K562 (cell line): ENCODE results near the gene DUS1L. TPM values are rescaled to one million over a fixed set of nuclear protein-coding genes. Genes with fewer than 3 reads are reported as not detected.

Experiments
- ATAC-seq: fragments of 200-7000 bp; cut with Tn5 transposase; 3 replicates; pipeline ENCODE4 v1.9.1; 2020; ENCODE audit warnings: moderate library complexity
- BruUV-seq: library from RNA; stranded (reverse); fragments of 400-500 nt; replicated peaks from 2 replicates; lab custom pipeline; 2021; lab: Mats Ljungman, UMichigan
- CTCF ChIA-PET: fragments of 300-600 bp; formaldehyde crosslinking; extraction: SDS; loops from one replicate; lab custom pipeline; 2021; ENCODE audit warnings: low intra/inter-chr PET ratio; lab: Yijun Ruan, JAX
- POLR2A ChIA-PET: fragments of 300-600, 350-650 bp; sonication (Branson Sonifier 250); formaldehyde crosslinking; extraction: SDS; loops from one replicate; lab custom pipeline; 2021; ENCODE audit warnings: antibody characterized with exemption, inconsistent platforms; lab: Yijun Ruan, JAX
- DNase-seq, 4 experiments: peaks; one replicate each; pipeline versions ENCODE4 v3.0.0 to v3.0.0-alpha.2; 2011 to 2018; ENCODE audit warnings: low spot score in 3 of 4, mixed read lengths in 3 of 4; ENCODE audit errors: extremely low read depth in 1 of 4
- FAIRE-seq: peaks from 2 replicates; lab custom pipeline; 2011; peaks lifted over from hg19 to GRCh38; lab: Jason Lieb, UNC
- H2AFZ ChIP-seq: 2 replicates; pipeline ENCODE4 v1.6.0; 2011; ENCODE audit warnings: low read depth, low read length, control low read depth, inconsistent platforms
- H3K27ac ChIP-seq: fragments of 200-600 bp; 3 replicates; pipeline ENCODE4 v1.8.0; 2011; ENCODE audit warnings: low read depth, mild to moderate bottlenecking, control low read depth, inconsistent platforms, low read length, moderate library complexity, mixed read lengths; ENCODE audit errors: extremely low read depth
- H3K27me3 ChIP-seq, 2 experiments: fragments of 300-600 bp in 1 of 2; 2 replicates in 1 of 2; 3 replicates in 1 of 2; pipeline versions ENCODE4 v1.6.0 to v1.8.0; 2011; ENCODE audit warnings: inconsistent platforms in 2 of 2, low read length in 2 of 2, mild to moderate bottlenecking in 1 of 2, mixed read lengths in 1 of 2, moderate library complexity in 1 of 2; ENCODE audit not compliant: control insufficient read depth in 2 of 2, insufficient read depth in 2 of 2
- H3K36me3 ChIP-seq: fragments of 300-600 bp; 3 replicates; pipeline ENCODE4 v1.8.0; 2011; ENCODE audit warnings: mild to moderate bottlenecking, low read length, inconsistent platforms; ENCODE audit not compliant: control insufficient read depth, insufficient read depth
- H3K4me1 ChIP-seq, 2 experiments: fragments of 200-600 bp in 1 of 2; replicated peaks in 1 of 2; 2 replicates in 1 of 2; 3 replicates in 1 of 2; pipeline versions ENCODE4 v1.5.1 to v1.8.0; 2011; ENCODE audit warnings: inconsistent platforms in 2 of 2, low read length in 2 of 2, mild to moderate bottlenecking in 1 of 2, mixed read lengths in 1 of 2, moderate library complexity in 1 of 2; ENCODE audit not compliant: control insufficient read depth in 2 of 2, insufficient read depth in 2 of 2
- H3K4me2 ChIP-seq: 2 replicates; pipeline ENCODE4 v1.6.1; 2011; ENCODE audit warnings: low read length, control low read depth, inconsistent platforms, mixed read lengths; ENCODE audit not compliant: insufficient read depth
- H3K4me3 ChIP-seq: fragments of 200-600 bp; sonication (generic), shearing (Covaris generic); 2 replicates; pipeline ENCODE4 v1.5.1; 2016; ENCODE audit warnings: control low read depth, inconsistent platforms
- H3K79me2 ChIP-seq: fragments of 200-600 bp; 3 replicates; pipeline ENCODE4 v1.8.0; 2011; ENCODE audit warnings: low read length, inconsistent platforms; ENCODE audit not compliant: control insufficient read depth, insufficient read depth
- H3K9ac ChIP-seq, 2 experiments: 2 replicates each; pipeline versions ENCODE4 v1.6.0 to v1.6.1; 2011; ENCODE audit warnings: low read depth in 2 of 2, low read length in 2 of 2, control low read depth in 1 of 2, inconsistent platforms in 1 of 2, mild to moderate bottlenecking in 1 of 2, mixed read lengths in 1 of 2; ENCODE audit not compliant: insufficient read depth in 1 of 2
- H3K9me1 ChIP-seq: one replicate; pipeline ENCODE4 v1.6.0; 2011; ENCODE audit warnings: inconsistent platforms, mild to moderate bottlenecking, low read length, moderate library complexity; ENCODE audit not compliant: control insufficient read depth, insufficient read depth
- H3K9me3 ChIP-seq: replicated peaks from 2 replicates; pipeline ENCODE4 v1.5.1; 2011; ENCODE audit warnings: low read depth, low read length, inconsistent platforms; ENCODE audit not compliant: control insufficient read depth, insufficient read depth
- H4K20me1 ChIP-seq: replicated peaks from 2 replicates; pipeline ENCODE4 v1.6.1; 2011; ENCODE audit warnings: low read length, inconsistent platforms, mixed read lengths; ENCODE audit not compliant: control insufficient read depth, insufficient read depth
- CREB1 ChIP-seq, 2 experiments: sonication (generic) in 1 of 2; formaldehyde crosslinking in 1 of 2; IDR thresholded peaks; 2 replicates each; pipeline versions ENCODE4 v1.6.1 to v1.8.0; 2012 to 2022; ENCODE audit warnings: inconsistent platforms in 1 of 2, mild to moderate bottlenecking in 1 of 2, missing genetic modification reagents in 1 of 2, moderate library complexity in 1 of 2
- ESRRB ChIP-seq: fragments of 250-450 bp; sonication (Bioruptor Pico); IDR thresholded peaks from 2 replicates; pipeline ENCODE4 v1.5.0; 2020; ENCODE audit warnings: mild to moderate bottlenecking, moderate library complexity, borderline replicate concordance
- HMGN3 ChIP-seq: IDR thresholded peaks from 2 replicates; pipeline ENCODE4 v1.6.1; 2011; ENCODE audit warnings: borderline replicate concordance, low read depth, mild to moderate bottlenecking, mixed read lengths, low read length; ENCODE audit not compliant: insufficient read length; ENCODE audit errors: extremely low read depth
- ILF3 ChIP-seq: fragments of 450-650 bp; IDR thresholded peaks from 2 replicates; pipeline ENCODE4 v1.6.1; 2018; ENCODE audit warnings: antibody characterized with exemption, mild to moderate bottlenecking, moderate library complexity, borderline replicate concordance
- MYNN ChIP-seq, 2 experiments: sonication (generic); formaldehyde crosslinking in 1 of 2; IDR thresholded peaks; 2 replicates each; pipeline versions ENCODE4 v1.5.0 to v1.6.1; 2016 to 2020; ENCODE audit warnings: antibody characterized with exemption in 1 of 2, missing genetic modification reagents in 1 of 2
- NFATC3 ChIP-seq: fragments of 450-650 bp; IDR thresholded peaks from 2 replicates; pipeline ENCODE4 v1.6.1; 2017; ENCODE audit warnings: mild to moderate bottlenecking
- PCBP1 ChIP-seq: fragments of 200-400 bp; formaldehyde crosslinking; IDR thresholded peaks from 2 replicates; pipeline ENCODE4 v1.6.1; 2018; ENCODE audit warnings: mild to moderate bottlenecking, low read depth, low read length; ENCODE audit not compliant: poor library complexity, severe bottlenecking
- POLR2AphosphoS5 ChIP-seq: IDR thresholded peaks from 2 replicates; pipeline ENCODE4 v1.6.1; 2011; ENCODE audit warnings: mild to moderate bottlenecking, low read depth, low read length, moderate library complexity; ENCODE audit not compliant: control insufficient read depth, insufficient read depth
- POLR2G ChIP-seq: fragments of 200-400 bp; formaldehyde crosslinking; IDR thresholded peaks from 2 replicates; pipeline ENCODE4 v1.6.1; 2017; ENCODE audit warnings: low read depth, mild to moderate bottlenecking, antibody characterized with exemption, low read length, moderate library complexity
- SIN3A ChIP-seq, 2 experiments: fragments of 150-350 bp in 1 of 2; IDR thresholded peaks; 2 replicates each; pipeline ENCODE4 v1.6.1; 2011 to 2016; ENCODE audit warnings: borderline replicate concordance in 2 of 2, low read depth in 2 of 2, low read length in 2 of 2, mild to moderate bottlenecking in 2 of 2, moderate library complexity in 2 of 2; ENCODE audit not compliant: control insufficient read depth in 1 of 2
- SUPT5H ChIP-seq: fragments of 450-650 bp; IDR thresholded peaks from 2 replicates; pipeline ENCODE4 v1.6.1; 2016
- TAF1 ChIP-seq: IDR thresholded peaks from 2 replicates; pipeline ENCODE4 v1.6.1; 2011; ENCODE audit warnings: mild to moderate bottlenecking, low read length, moderate library complexity; ENCODE audit not compliant: insufficient read depth, control insufficient read depth, severe bottlenecking; ENCODE audit errors: extremely low read depth
- ZKSCAN1 ChIP-seq: fragments of 150-350 bp; IDR thresholded peaks from 2 replicates; pipeline ENCODE4 v1.6.1; 2016; ENCODE audit warnings: low read depth, low read length
- WGBS: fragments of 100-300 bp; shearing (Covaris generic); methylation state at CpG from one replicate; pipeline ENCODE4 v1.1.6; 2016; ENCODE audit warnings: low coverage, mixed read lengths; ENCODE audit not compliant: insufficient coverage; ENCODE audit errors: missing lambda C conversion rate; 5-methylcytosine and 5-hydroxymethylcytosine counted together
- in situ Hi-C: fragments of 300-500 bp; cut with MboI; formaldehyde crosslinking; loops from 4 replicates; pipeline ENCODE4 v1.15.0; 2018; ENCODE audit warnings: inconsistent platforms, mixed read lengths
- intact Hi-C: fragments of 100-400 bp; cut with micrococcal nuclease; formaldehyde crosslinking; loops from 2 replicates; pipeline ENCODE4 v1.14.2; 2022
- polyA plus RNA-seq, 8 experiments: library from polyadenylated mRNA; depleted of rRNA in 4 of 8; stranded (reverse) in 5 of 8; unstranded in 3 of 8; fragments of >200 nt; fragmentation: Nextera tagmentation in 2 of 8; fragmentation: Illumina TruSeq in 1 of 8; extraction: Ambion mirVana in 2 of 8; extraction: Trizol in 1 of 8; gene quantifications; 2 replicates each; pipeline versions ENCODE4 v1.2.1 to v1.2.3, GENCODE V29; 2011 to 2014; ENCODE audit warnings: inconsistent platforms in 1 of 8, missing spikeins in 1 of 8
- total RNA-seq, 7 experiments: library from RNA; depleted of rRNA in 6 of 7; stranded (reverse); fragments of >200 nt in 6 of 7; fragmentation: Illumina TruSeq in 2 of 7; extraction: Trizol in 2 of 7; gene quantifications; 2 replicates each; pipeline versions ENCODE4 v1.2.1 to v1.2.3, GENCODE V29; 2011 to 2021; ENCODE audit warnings: low replicate concordance in 1 of 7
- TF ChIP-seq, protein P1 (sequence below): IDR thresholded peaks from 2 replicates; pipeline ENCODE4 v1.6.1; 2016; ENCODE audit warnings: missing genetic modification characterization, missing compliant biosample characterization
- TF ChIP-seq, protein P2 (sequence below): fragments of 450-650 bp; IDR thresholded peaks from 2 replicates; pipeline ENCODE4 v1.7.1; 2018; ENCODE audit warnings: mild to moderate bottlenecking, low read depth; ENCODE audit not compliant: partially characterized antibody

Gene DUS1L
- total and polyA plus RNA-seq, 9 of the 15 experiments (the other 6 are each of a cell fraction or from before 2014, with no cell fraction given): 7.8 to 210 (median 83.9) TPM

DNA sequence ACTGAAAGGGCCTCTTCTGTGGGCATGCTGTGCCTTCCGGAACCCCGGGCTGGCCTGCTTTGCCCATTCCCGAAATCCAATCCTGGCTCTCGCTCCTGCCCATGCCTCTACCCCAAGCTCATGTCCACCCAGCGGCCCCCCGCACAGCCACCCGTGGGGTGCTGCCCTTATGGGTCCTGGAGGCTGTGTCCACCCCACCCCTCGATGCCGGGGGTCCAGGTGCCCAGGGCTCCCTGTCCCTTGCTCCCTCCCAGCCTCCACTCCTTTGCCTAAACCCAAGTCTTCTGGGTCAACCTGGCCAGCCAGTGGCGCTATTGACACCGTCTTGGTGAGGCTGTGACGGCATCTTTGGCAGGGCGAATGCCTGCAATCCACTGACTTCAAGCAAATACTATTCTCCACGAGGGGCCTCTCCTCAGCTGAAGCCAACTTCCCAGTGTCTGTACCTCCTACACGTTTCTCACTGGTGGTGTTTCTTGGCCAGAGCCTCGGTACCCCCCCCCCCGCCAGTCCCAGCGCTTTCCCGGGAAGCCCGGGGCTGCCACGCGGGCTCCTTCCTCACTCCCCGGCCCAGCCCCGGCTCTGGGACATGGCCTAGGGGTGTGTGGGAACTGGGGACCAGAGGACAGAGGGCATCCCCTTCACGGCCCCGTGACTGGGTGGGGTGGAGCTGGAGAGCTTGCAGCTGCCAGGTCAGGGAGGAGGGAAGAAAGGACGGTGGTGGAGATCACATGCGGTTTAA, 12.2 kb upstream of the DUS1L start:
- FAIRE-seq (peak; percentile 46), ATAC-seq (peak; percentile 27), DNase-seq (peak in 1 of 4 experiments; percentile 38)
- 72% methylated on average over 26 of the region's 28 CpGs for WGBS
- H3K4me3 ChIP-seq: no peak overlapping the region
- H3K27me3 ChIP-seq: no peaks in the 10 kb centered on the region
- H3K9me1 ChIP-seq: peaks cover 3% of the 10 kb centered on the region
- H4K20me1 ChIP-seq: peaks cover 27% of the 10 kb centered on the region
- H3K36me3 ChIP-seq: peaks cover 51% of the 10 kb centered on the region; the same call in 2 of the 3 replicates
- no peak overlapping the region for H2AFZ ChIP-seq
- CTCF ChIA-PET: no interaction called here
- BruUV-seq: no TSS peak
- POLR2A ChIA-PET: interaction anchor here (0.7 to 4.2 kb wide), 6 partner anchors 10 to 208 kb away, joined by 3 to 52 read pairs (median 5); partner anchors contain the start of gene DUS1L
- intact Hi-C loops: no loop called here
- no peaks in the 10 kb centered on the region for H3K9me3 ChIP-seq
- in situ Hi-C loops: no loop called here
- H3K4me1 ChIP-seq: peaks cover 0 to 57% of the 10 kb centered on the region in 2 experiments; a peak in 2 of 5 replicates
- H3K79me2 ChIP-seq: no peaks in the 10 kb centered on the region; the same call in 2 of the 3 replicates
- no peak overlapping the region for H3K4me2 ChIP-seq
- H3K9ac ChIP-seq: no peak overlapping the region
- no peak overlapping the region for H3K27ac ChIP-seq
- TF ChIP-seq NFATC3: no peak
- TF ChIP-seq PCBP1: peak; percentile 16
- 0 out of 2 replicates have a peak, but pooled peaks have one; percentile 33 for TF ChIP-seq ZKSCAN1
- TF ChIP-seq CREB1 (IDR thresholded peaks at IDR 0.05): 0 out of 2 replicates have a peak, but pooled peaks have one; percentile 12
- no peak for TF ChIP-seq CREB1 (CRISPR knock-in tag; IDR thresholded peaks at IDR 0.05)
- TF ChIP-seq POLR2G: peak; percentile 74
- peak; percentile 7 for TF ChIP-seq TAF1
- peak; percentile 11; the same call in 1 of the 2 replicates for TF ChIP-seq ILF3
- TF ChIP-seq HMGN3: no peak
- 0 out of 2 replicates have a peak, but pooled peaks have one; percentile 25 for TF ChIP-seq POLR2AphosphoS5
- TF ChIP-seq, protein P1, sequence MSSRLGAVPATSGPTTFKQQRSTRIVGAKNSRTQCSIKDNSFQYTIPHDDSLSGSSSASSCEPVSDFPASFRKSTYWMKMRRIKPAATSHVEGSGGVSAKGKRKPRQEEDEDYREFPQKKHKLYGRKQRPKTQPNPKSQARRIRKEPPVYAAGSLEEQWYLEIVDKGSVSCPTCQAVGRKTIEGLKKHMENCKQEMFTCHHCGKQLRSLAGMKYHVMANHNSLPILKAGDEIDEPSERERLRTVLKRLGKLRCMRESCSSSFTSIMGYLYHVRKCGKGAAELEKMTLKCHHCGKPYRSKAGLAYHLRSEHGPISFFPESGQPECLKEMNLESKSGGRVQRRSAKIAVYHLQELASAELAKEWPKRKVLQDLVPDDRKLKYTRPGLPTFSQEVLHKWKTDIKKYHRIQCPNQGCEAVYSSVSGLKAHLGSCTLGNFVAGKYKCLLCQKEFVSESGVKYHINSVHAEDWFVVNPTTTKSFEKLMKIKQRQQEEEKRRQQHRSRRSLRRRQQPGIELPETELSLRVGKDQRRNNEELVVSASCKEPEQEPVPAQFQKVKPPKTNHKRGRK (tag): no peak
- TF ChIP-seq, protein P2, sequence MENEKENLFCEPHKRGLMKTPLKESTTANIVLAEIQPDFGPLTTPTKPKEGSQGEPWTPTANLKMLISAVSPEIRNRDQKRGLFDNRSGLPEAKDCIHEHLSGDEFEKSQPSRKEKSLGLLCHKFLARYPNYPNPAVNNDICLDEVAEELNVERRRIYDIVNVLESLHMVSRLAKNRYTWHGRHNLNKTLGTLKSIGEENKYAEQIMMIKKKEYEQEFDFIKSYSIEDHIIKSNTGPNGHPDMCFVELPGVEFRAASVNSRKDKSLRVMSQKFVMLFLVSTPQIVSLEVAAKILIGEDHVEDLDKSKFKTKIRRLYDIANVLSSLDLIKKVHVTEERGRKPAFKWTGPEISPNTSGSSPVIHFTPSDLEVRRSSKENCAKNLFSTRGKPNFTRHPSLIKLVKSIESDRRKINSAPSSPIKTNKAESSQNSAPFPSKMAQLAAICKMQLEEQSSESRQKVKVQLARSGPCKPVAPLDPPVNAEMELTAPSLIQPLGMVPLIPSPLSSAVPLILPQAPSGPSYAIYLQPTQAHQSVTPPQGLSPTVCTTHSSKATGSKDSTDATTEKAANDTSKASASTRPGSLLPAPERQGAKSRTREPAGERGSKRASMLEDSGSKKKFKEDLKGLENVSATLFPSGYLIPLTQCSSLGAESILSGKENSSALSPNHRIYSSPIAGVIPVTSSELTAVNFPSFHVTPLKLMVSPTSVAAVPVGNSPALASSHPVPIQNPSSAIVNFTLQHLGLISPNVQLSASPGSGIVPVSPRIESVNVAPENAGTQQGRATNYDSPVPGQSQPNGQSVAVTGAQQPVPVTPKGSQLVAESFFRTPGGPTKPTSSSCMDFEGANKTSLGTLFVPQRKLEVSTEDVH: peak; percentile 60
- peak; percentile 83 for TF ChIP-seq SUPT5H
- TF ChIP-seq SIN3A (IDR thresholded peaks at IDR 0.05; ENCODE audit: borderline replicate concordance in 2 of 2, control insufficient read depth in 1 of 2, low read depth in 2 of 2, low read length in 2 of 2): peak in 1 of 2 experiments; percentile 5; a peak in 1 of 4 replicates
- TF ChIP-seq ESRRB (CRISPR knock-in tag): 0 out of 2 replicates have a peak, but pooled peaks have one; percentile 56
- TF ChIP-seq MYNN (IDR thresholded peaks at IDR 0.05): peak; percentile 17; the same call in 1 of the 2 replicates
- no peak for TF ChIP-seq MYNN (CRISPR knock-in tag; IDR thresholded peaks at IDR 0.05)
